Upper lobe of right lung (tissue), 1 donor: ENCODE results near the gene PTPRN2. TPM values are rescaled to one million over a fixed set of nuclear protein-coding genes. Genes with fewer than 3 reads are reported as not detected.

Experiments
- ATAC-seq: fragments of 200-7000 bp; cut with Tn5 transposase; one replicate; pipeline ENCODE4 v1.9.1; 2020; ENCODE audit warnings: mild to moderate bottlenecking, moderate library complexity
- DNase-seq: peaks from one replicate; pipeline ENCODE4 v3.0.0-alpha.2; 2020
- H3K27ac ChIP-seq: fragments of 200-600 bp; one replicate; pipeline ENCODE4 v1.8.0; 2022
- H3K27me3 ChIP-seq: fragments of 200-600 bp; one replicate; pipeline ENCODE4 v1.8.0; 2022; ENCODE audit warnings: mild to moderate bottlenecking
- H3K36me3 ChIP-seq: fragments of 200-600 bp; one replicate; pipeline ENCODE4 v1.8.0; 2022
- H3K4me1 ChIP-seq: fragments of 200-600 bp; one replicate; pipeline ENCODE4 v1.8.0; 2022
- H3K4me3 ChIP-seq: fragments of 200-600 bp; one replicate; pipeline ENCODE4 v1.8.0; 2022; ENCODE audit warnings: mild to moderate bottlenecking
- H3K9me3 ChIP-seq: fragments of 200-600 bp; one replicate; pipeline ENCODE4 v1.8.0; 2022
- intact Hi-C: fragments of 100-400 bp; cut with DNase I; formaldehyde crosslinking; loops from one replicate; pipeline ENCODE4 v1.11.0; 2022
- total RNA-seq: library from RNA; stranded (reverse); fragmentation: NEBNext Ultra II Directional; extraction: Animal tissue kit (Norgen Biotek cat#: 25700); gene quantifications from one replicate; pipeline ENCODE4 v1.2.1, GENCODE V29; 2021
- TF ChIP-seq, protein P1 (sequence below): fragments of 200-600 bp; IDR thresholded peaks from one replicate; pipeline ENCODE4 v1.8.0; 2022; ENCODE audit warnings: antibody characterized with exemption
- donor health status: DM: no; HTN: yes; CAD: no; lungs with severe emphysema.

PTPRN2 gene
- total RNA-seq, 1 donor from 2014 or later = 4.9 TPM

DNA sequence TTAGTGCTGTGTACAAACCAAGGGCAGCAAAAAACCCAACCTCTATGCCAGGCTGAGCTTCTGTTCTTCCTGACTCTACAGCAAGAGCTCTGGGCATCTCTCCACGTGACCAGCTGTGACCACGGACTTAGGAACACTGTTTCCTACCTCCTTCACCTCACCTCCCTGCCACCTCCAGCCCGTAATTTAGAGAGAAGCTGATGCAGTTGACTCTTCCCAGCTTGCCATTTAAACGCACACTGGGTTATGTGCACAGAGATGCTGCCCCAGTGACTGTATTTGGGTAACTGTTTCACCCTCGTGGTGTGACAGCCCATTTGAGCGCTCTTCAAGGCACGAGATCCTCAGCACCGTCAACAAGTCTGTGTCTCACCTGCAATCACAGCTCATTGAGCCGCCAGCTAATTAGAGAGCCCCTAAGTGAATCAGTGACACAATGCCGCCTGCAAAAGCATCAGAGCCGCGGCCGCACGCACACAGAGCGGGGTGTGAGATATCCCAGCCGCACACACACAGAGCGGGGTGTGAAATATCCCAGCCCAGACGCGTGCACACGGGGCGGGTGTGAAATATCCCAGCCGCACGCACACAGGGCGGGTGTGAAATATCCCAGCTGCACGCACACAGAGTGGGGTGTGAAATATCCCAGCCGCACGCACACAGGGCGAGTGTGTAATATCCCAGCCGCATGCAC, 319.7 kb downstream of the PTPRN2 start:
- Histone ChIP-seq H3K27me3 (no peaks in the 10 kb centered on the region), H3K36me3 (no peaks in the 10 kb centered on the region), H3K9me3 (no peaks in the 10 kb centered on the region), H3K27ac (no peak overlapping the region), H3K4me1 (no peaks in the 10 kb centered on the region), H3K4me3 (no peak overlapping the region)
- peak; percentile 40 for DNase-seq
- TF ChIP-seq, protein P1, sequence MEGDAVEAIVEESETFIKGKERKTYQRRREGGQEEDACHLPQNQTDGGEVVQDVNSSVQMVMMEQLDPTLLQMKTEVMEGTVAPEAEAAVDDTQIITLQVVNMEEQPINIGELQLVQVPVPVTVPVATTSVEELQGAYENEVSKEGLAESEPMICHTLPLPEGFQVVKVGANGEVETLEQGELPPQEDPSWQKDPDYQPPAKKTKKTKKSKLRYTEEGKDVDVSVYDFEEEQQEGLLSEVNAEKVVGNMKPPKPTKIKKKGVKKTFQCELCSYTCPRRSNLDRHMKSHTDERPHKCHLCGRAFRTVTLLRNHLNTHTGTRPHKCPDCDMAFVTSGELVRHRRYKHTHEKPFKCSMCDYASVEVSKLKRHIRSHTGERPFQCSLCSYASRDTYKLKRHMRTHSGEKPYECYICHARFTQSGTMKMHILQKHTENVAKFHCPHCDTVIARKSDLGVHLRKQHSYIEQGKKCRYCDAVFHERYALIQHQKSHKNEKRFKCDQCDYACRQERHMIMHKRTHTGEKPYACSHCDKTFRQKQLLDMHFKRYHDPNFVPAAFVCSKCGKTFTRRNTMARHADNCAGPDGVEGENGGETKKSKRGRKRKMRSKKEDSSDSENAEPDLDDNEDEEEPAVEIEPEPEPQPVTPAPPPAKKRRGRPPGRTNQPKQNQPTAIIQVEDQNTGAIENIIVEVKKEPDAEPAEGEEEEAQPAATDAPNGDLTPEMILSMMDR = no peak
- ATAC-seq = no peak
- intact Hi-C loops = no loop called here

DNA sequence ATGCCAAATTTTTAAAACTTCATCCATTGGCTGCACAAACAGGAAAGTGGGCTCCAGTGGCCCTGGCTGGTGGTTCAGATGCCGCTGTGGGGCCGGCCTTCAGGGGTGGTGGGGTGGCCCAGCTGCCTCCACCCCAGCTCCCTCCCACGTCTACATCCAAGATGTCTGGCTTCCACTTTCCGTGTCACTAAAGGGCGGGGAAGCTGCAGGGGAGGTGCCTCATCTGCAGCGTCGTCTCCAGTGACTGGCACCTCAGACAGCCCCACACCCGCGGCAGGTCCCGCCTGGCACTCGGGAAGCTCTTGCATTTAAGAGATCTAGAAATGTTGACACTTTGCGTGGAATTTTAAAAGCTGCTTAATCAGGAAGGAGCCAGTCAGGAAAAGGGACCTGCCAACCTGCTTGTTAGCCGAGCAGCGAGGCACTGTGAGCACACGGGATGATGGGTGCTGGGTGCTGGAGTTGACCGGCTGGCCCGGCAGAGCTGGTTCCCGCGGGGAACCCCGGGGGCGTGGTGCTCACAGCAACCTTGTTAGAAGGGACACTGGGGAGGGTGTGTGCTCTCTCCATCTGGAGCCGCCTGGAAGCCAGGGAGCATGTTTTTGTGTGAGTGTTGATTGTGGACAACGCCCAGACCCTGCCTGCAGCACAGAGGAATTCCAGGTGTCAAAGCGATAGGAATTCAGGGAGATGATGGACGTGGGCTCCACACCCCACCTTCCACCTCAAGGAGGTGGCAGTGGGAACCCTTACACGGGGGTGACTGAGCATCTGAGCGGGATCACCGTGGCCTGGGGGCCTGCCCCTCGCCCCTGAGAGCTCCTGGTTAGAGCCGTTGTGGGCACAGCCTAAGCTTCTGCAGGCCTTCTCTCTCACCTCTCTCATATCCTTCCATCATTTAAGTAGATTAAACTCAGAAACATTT, 320.5 kb downstream of the PTPRN2 start:
- Histone ChIP-seq H3K36me3 (no peaks in the 10 kb centered on the region), H3K4me1 (no peaks in the 10 kb centered on the region), H3K27ac (no peak overlapping the region), H3K9me3 (no peaks in the 10 kb centered on the region), H3K4me3 (no peak overlapping the region), H3K27me3 (no peaks in the 10 kb centered on the region)
- intact Hi-C loops = no loop called here
- TF ChIP-seq, protein P1 = no peak
- ATAC-seq (peak; percentile 43), DNase-seq (peak; percentile 61)

DNA sequence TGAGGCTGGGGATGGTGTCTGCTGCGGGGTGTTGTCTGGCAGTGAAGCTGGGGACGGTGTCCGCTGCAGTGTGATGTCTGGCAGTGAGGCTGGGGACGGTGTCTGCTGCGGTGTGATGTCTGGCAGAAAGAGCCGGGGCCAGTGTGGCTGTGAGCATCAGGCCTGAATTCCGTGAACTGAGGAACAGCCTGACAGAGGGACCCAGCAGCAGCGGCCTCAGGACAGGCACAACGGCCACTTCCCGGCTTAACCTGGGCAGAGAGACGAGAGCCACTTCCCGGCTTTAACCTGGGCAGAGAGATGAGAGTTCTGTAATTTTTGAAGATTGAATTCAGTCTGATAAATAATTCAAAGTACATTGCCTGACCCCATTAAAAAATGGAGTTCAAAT, 321.2 kb downstream of the PTPRN2 start:
- H3K27me3 ChIP-seq = no peaks in the 10 kb centered on the region
- intact Hi-C loops = no loop called here
- TF ChIP-seq, protein P1 = no peak
- no peak overlapping the region for H3K4me3 ChIP-seq
- peak; percentile 40 for DNase-seq
- no peak overlapping the region for H3K27ac ChIP-seq
- no peaks in the 10 kb centered on the region for H3K4me1 ChIP-seq
- H3K9me3 ChIP-seq = no peaks in the 10 kb centered on the region
- H3K36me3 ChIP-seq = no peaks in the 10 kb centered on the region
- ATAC-seq = no peak

DNA sequence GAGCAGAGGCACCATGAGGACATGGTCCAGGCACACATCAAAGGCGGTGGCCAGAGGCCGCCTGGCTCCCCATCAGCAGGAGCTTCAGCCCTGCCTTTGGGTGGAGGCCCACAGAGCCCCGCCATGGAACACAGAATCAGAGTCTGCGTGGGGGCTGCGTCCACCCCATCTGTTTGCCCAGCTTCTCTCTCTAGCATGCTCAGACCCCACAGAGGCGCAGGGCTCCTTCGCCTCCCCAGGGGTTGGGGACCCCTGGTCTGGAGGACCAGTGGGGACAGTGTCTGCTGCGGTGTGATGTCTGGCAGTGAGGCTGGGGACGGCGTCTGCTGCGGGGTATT, 321.9 kb downstream of the PTPRN2 start:
- no peaks in the 10 kb centered on the region for H3K36me3 ChIP-seq
- no peak overlapping the region for H3K4me3 ChIP-seq
- intact Hi-C loops = no loop called here
- no peaks in the 10 kb centered on the region for H3K4me1 ChIP-seq
- DNase-seq (peak; percentile 31), ATAC-seq (no peak)
- H3K9me3 ChIP-seq = no peaks in the 10 kb centered on the region
- TF ChIP-seq, protein P1 = no peak
- no peaks in the 10 kb centered on the region for H3K27me3 ChIP-seq
- H3K27ac ChIP-seq = no peak overlapping the region

DNA sequence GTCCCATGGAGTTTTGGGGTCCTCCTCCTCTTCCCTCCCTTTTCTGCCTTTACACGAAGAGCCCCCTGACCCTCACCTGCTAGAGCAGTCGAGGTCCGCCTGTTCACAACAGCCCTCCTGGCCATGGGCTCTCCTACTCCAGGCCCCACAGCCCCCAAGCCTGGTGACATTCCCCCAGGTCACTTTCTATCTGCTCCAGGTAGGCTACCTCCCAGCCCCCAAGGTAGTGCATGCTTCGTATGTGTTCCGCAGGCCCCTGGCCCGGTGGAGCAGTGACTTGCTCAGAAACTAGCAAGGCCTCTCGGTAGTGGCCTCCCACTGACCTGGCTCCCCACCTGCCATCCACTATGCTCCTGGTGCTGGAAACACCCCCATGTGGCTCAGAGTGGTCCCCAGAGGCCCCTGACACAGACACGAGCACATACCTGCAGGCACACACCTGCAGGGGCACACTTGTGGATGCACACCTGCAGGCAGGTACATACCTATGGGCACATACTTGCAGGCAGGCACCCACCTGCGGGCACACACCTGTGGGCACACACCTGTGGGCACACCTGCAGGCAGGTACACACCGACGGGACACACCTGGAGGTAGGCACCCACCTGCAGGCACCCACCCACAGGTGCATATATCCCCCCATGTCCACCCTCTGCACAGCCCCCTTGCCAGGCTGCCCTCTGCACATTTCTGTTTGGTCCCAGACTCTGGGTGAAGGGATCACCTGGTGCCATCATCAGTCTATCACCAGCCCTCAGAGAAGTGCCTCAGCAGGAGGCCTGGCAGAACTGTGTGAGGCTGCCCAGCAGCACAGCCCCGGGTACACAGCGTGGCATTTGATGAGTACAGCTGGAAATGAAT, 322.5 kb downstream of the PTPRN2 start:
- TF ChIP-seq, protein P1 = no peak

More for the DNA sequence above, 322.5 kb downstream of the PTPRN2 start:
- ATAC-seq = no peak
- Histone ChIP-seq H3K36me3 (no peaks in the 10 kb centered on the region), H3K4me1 (no peaks in the 10 kb centered on the region), H3K9me3 (no peaks in the 10 kb centered on the region), H3K4me3 (no peak overlapping the region), H3K27me3 (no peaks in the 10 kb centered on the region), H3K27ac (no peak overlapping the region)
- DNase-seq = peak; percentile 50
- intact Hi-C loops = no loop called here
